HG02678 (cell line): ENCODE results near the gene MAT2A.

Experiments used
- ATAC-seq: cut with Tn5 transposase; IDR thresholded peaks from one replicate; pipeline ENCODE4 v1.9.1; 2021; ENCODE audit warnings: mild to moderate bottlenecking, moderate library complexity; ENCODE audit not compliant: unreplicated experiment

Gene MAT2A

GRCh38 chr2:85538507-85539360 lies at the start of gene MAT2A:
MAT2A (plus strand) TSS chr2:85539168; CDS start chr2:85539288, 120 bp downstream.
- ATAC-seq, result peak; percentile 76

- ATAC-seq, result no peak
Observed at GRCh38 chr2:85490861-85491755, 47.9 kb upstream of the MAT2A start.

GRCh38 chr2:85496436-85496835 lies 42.5 kb upstream of the MAT2A start:
- no peak for ATAC-seq

GRCh38 chr2:85497944-85498630 lies 40.9 kb upstream of the MAT2A start:
- no peak for ATAC-seq

GRCh38 chr2:85501248-85501647 lies 37.7 kb upstream of the MAT2A start:
- no peak for ATAC-seq

- ATAC-seq, result no peak
Observed at GRCh38 chr2:85502720-85503119, 36.2 kb upstream of the MAT2A start.

GRCh38 chr2:85503168-85503850 lies 35.7 kb upstream of the MAT2A start:
- ATAC-seq, result no peak

- no peak for ATAC-seq
Observed at GRCh38 chr2:85503851-85504777, 34.9 kb upstream of the MAT2A start.

- no peak for ATAC-seq
Observed at GRCh38 chr2:85504778-85505261, 34.1 kb upstream of the MAT2A start.

- ATAC-seq, result no peak
Observed at GRCh38 chr2:85505551-85506238, 33.3 kb upstream of the MAT2A start.

- no peak for ATAC-seq
Observed at GRCh38 chr2:85506768-85507181, 32.2 kb upstream of the MAT2A start.

GRCh38 chr2:85511008-85511811 lies 27.8 kb upstream of the MAT2A start:
- ATAC-seq, result no peak

- no peak for ATAC-seq
Observed at GRCh38 chr2:85514323-85514722, 24.6 kb upstream of the MAT2A start.

GRCh38 chr2:85516653-85517389 lies 22.1 kb upstream of the MAT2A start:
- ATAC-seq, result no peak

GRCh38 chr2:85522090-85522647 lies 16.8 kb upstream of the MAT2A start:
- no peak for ATAC-seq

GRCh38 chr2:85523062-85523902 lies 15.7 kb upstream of the MAT2A start:
- ATAC-seq, result no peak
